K562 (cell line): ENCODE results near the gene PRKAG1. TPM values are rescaled to one million over a fixed set of nuclear protein-coding genes. Genes with fewer than 3 reads are reported as not detected.

ENCODE experiments used
- BACH1 ChIP-seq: fragments of 200-800 bp; sonication (Bioruptor generic); IDR thresholded peaks from 2 replicates; pipeline ENCODE4 v1.6.1; 2016; ENCODE audit warnings: missing genetic modification characterization, missing compliant biosample characterization
- RBBP5 ChIP-seq: fragments of 200-600 bp; sonication (generic); IDR thresholded peaks from 2 replicates; pipeline ENCODE4 v1.6.1; 2012; ENCODE audit warnings: borderline replicate concordance, mild to moderate bottlenecking, low read length, control low read depth, inconsistent platforms; ENCODE audit not compliant: insufficient read depth, poor library complexity, severe bottlenecking
- U2AF1 ChIP-seq: fragments of 200-400 bp; formaldehyde crosslinking; optimal IDR thresholded peaks from 2 replicates; pipeline ENCODE3; 2017; ENCODE audit warnings: mild to moderate bottlenecking, low read depth, low read length, moderate library complexity
- polyA plus RNA-seq, 8 experiments: library from polyadenylated mRNA; depleted of rRNA in 4 of 8; stranded (reverse) in 5 of 8; unstranded in 3 of 8; fragments of >200 nt; fragmentation: Nextera tagmentation in 2 of 8; fragmentation: Illumina TruSeq in 1 of 8; extraction: Ambion mirVana in 2 of 8; extraction: Trizol in 1 of 8; gene quantifications; 2 replicates each; pipeline versions ENCODE4 v1.2.1 to v1.2.3, GENCODE V29; 2011 to 2014; ENCODE audit warnings: inconsistent platforms in 1 of 8, missing spikeins in 1 of 8
- total RNA-seq, 7 experiments: library from RNA; depleted of rRNA in 6 of 7; stranded (reverse); fragments of >200 nt in 6 of 7; fragmentation: Illumina TruSeq in 2 of 7; extraction: Trizol in 2 of 7; gene quantifications; 2 replicates each; pipeline versions ENCODE4 v1.2.1 to v1.2.3, GENCODE V29; 2011 to 2021; ENCODE audit warnings: low replicate concordance in 1 of 7
- TF ChIP-seq, protein P1 (sequence below): fragments of 200-600 bp; sonication (generic); IDR thresholded peaks from one replicate; pipeline ENCODE4 v1.6.1; 2012; ENCODE audit warnings: mild to moderate bottlenecking, low read depth, low read length, inconsistent platforms
- TF ChIP-seq, protein P2 (sequence below): sonication (generic); formaldehyde crosslinking; IDR thresholded peaks from 2 replicates; pipeline ENCODE4 v1.8.1; 2023; ENCODE audit warnings: mild to moderate bottlenecking, missing genetic modification reagents

Gene PRKAG1
- total and polyA plus RNA-seq, 9 of the 15 experiments (the other 6 are each of a cell fraction or from before 2014, with no cell fraction given): 51.1 to 126 (median 79.1) TPM

DNA sequence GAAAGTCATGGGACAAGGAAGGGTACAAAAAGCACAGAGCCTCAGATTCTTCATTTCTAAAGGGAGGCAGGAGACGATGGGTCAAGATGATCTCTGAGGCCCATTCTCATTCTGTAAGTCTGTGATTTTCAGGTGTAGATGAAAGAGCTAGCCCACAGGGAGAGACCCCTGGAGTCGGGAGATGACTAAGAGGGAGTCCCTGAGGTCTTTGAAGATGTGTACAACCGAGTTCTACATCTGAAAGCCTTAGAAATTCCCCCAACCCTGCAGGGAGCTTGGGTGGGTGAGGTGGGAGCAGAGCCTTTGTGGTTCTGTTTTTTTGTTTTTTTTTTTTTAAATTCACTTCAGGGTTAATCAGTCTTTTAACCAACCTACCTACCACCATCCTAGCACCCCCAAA, 50.1 kb downstream of the PRKAG1 start (continued):
- TF ChIP-seq, protein P1, sequence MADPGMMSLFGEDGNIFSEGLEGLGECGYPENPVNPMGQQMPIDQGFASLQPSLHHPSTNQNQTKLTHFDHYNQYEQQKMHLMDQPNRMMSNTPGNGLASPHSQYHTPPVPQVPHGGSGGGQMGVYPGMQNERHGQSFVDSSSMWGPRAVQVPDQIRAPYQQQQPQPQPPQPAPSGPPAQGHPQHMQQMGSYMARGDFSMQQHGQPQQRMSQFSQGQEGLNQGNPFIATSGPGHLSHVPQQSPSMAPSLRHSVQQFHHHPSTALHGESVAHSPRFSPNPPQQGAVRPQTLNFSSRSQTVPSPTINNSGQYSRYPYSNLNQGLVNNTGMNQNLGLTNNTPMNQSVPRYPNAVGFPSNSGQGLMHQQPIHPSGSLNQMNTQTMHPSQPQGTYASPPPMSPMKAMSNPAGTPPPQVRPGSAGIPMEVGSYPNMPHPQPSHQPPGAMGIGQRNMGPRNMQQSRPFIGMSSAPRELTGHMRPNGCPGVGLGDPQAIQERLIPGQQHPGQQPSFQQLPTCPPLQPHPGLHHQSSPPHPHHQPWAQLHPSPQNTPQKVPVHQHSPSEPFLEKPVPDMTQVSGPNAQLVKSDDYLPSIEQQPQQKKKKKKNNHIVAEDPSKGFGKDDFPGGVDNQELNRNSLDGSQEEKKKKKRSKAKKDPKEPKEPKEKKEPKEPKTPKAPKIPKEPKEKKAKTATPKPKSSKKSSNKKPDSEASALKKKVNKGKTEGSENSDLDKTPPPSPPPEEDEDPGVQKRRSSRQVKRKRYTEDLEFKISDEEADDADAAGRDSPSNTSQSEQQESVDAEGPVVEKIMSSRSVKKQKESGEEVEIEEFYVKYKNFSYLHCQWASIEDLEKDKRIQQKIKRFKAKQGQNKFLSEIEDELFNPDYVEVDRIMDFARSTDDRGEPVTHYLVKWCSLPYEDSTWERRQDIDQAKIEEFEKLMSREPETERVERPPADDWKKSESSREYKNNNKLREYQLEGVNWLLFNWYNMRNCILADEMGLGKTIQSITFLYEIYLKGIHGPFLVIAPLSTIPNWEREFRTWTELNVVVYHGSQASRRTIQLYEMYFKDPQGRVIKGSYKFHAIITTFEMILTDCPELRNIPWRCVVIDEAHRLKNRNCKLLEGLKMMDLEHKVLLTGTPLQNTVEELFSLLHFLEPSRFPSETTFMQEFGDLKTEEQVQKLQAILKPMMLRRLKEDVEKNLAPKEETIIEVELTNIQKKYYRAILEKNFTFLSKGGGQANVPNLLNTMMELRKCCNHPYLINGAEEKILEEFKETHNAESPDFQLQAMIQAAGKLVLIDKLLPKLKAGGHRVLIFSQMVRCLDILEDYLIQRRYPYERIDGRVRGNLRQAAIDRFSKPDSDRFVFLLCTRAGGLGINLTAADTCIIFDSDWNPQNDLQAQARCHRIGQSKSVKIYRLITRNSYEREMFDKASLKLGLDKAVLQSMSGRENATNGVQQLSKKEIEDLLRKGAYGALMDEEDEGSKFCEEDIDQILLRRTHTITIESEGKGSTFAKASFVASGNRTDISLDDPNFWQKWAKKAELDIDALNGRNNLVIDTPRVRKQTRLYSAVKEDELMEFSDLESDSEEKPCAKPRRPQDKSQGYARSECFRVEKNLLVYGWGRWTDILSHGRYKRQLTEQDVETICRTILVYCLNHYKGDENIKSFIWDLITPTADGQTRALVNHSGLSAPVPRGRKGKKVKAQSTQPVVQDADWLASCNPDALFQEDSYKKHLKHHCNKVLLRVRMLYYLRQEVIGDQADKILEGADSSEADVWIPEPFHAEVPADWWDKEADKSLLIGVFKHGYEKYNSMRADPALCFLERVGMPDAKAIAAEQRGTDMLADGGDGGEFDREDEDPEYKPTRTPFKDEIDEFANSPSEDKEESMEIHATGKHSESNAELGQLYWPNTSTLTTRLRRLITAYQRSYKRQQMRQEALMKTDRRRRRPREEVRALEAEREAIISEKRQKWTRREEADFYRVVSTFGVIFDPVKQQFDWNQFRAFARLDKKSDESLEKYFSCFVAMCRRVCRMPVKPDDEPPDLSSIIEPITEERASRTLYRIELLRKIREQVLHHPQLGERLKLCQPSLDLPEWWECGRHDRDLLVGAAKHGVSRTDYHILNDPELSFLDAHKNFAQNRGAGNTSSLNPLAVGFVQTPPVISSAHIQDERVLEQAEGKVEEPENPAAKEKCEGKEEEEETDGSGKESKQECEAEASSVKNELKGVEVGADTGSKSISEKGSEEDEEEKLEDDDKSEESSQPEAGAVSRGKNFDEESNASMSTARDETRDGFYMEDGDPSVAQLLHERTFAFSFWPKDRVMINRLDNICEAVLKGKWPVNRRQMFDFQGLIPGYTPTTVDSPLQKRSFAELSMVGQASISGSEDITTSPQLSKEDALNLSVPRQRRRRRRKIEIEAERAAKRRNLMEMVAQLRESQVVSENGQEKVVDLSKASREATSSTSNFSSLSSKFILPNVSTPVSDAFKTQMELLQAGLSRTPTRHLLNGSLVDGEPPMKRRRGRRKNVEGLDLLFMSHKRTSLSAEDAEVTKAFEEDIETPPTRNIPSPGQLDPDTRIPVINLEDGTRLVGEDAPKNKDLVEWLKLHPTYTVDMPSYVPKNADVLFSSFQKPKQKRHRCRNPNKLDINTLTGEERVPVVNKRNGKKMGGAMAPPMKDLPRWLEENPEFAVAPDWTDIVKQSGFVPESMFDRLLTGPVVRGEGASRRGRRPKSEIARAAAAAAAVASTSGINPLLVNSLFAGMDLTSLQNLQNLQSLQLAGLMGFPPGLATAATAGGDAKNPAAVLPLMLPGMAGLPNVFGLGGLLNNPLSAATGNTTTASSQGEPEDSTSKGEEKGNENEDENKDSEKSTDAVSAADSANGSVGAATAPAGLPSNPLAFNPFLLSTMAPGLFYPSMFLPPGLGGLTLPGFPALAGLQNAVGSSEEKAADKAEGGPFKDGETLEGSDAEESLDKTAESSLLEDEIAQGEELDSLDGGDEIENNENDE: no peak
- TF ChIP-seq BACH1 (tag) (no peak), U2AF1 (no peak), RBBP5 (no peak)
- TF ChIP-seq, protein P2, sequence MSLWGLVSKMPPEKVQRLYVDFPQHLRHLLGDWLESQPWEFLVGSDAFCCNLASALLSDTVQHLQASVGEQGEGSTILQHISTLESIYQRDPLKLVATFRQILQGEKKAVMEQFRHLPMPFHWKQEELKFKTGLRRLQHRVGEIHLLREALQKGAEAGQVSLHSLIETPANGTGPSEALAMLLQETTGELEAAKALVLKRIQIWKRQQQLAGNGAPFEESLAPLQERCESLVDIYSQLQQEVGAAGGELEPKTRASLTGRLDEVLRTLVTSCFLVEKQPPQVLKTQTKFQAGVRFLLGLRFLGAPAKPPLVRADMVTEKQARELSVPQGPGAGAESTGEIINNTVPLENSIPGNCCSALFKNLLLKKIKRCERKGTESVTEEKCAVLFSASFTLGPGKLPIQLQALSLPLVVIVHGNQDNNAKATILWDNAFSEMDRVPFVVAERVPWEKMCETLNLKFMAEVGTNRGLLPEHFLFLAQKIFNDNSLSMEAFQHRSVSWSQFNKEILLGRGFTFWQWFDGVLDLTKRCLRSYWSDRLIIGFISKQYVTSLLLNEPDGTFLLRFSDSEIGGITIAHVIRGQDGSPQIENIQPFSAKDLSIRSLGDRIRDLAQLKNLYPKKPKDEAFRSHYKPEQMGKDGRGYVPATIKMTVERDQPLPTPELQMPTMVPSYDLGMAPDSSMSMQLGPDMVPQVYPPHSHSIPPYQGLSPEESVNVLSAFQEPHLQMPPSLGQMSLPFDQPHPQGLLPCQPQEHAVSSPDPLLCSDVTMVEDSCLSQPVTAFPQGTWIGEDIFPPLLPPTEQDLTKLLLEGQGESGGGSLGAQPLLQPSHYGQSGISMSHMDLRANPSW (CRISPR knock-in tag): no peak
